ENCODE results near the gene AP2B1.
A peak's percentile ranks its signal among the peaks of the same experiment; 100 is the strongest.
"Not testable (repeated sequence)": the region's sequence is repeated elsewhere in the genome, so short reads cannot be mapped to it uniquely, and the experiment has no call there.

AP2B1 gene

GRCh38 chr17:35587074-35587961 lies at the start of gene AP2B1:
Gene AP2B1, plus strand, starts transcription at chr17:35587322. Its CDS starts 6,709 bp downstream, at chr17:35594031.
- peak; percentile 86 for DNase-seq

GRCh38 chr17:35537601-35538141 lies 49.5 kb upstream of the AP2B1 start, which contains the start of gene SLFN12L:
Gene SLFN12L, minus strand, starts transcription at chr17:35537678. Its CDS starts 15,314 bp downstream, at chr17:35522364.
- no peak for DNase-seq

GRCh38 chr17:35539659-35540026 lies 47.5 kb upstream of the AP2B1 start:
- DNase-seq, result no peak

- DNase-seq, result no peak
Observed at GRCh38 chr17:35540589-35541404, 46.3 kb upstream of the AP2B1 start.

- no peak for DNase-seq
Observed at GRCh38 chr17:35541434-35541833, 45.7 kb upstream of the AP2B1 start.

GRCh38 chr17:35542990-35543389 lies 44.1 kb upstream of the AP2B1 start:
- DNase-seq, result no peak

GRCh38 chr17:35543856-35544255 lies 43.3 kb upstream of the AP2B1 start:
- no peak for DNase-seq

GRCh38 chr17:35545150-35545549 lies 42.0 kb upstream of the AP2B1 start:
- no peak for DNase-seq

- DNase-seq, result no peak
Observed at GRCh38 chr17:35546487-35546886, 40.6 kb upstream of the AP2B1 start.

GRCh38 chr17:35548208-35548810 lies 38.8 kb upstream of the AP2B1 start:
- no peak for DNase-seq

GRCh38 chr17:35548978-35549377 lies 38.1 kb upstream of the AP2B1 start:
- DNase-seq, result no peak

- no peak for DNase-seq
Observed at GRCh38 chr17:35553310-35553709, 33.8 kb upstream of the AP2B1 start.

GRCh38 chr17:35554668-35555067 lies 32.5 kb upstream of the AP2B1 start:
- DNase-seq, result no peak

- no peak for DNase-seq
Observed at GRCh38 chr17:35555691-35556090, 31.4 kb upstream of the AP2B1 start.

- no peak for DNase-seq
Observed at GRCh38 chr17:35557353-35557752, 29.8 kb upstream of the AP2B1 start.

GRCh38 chr17:35559495-35560210 lies 27.5 kb upstream of the AP2B1 start:
- no peak for DNase-seq

GRCh38 chr17:35560703-35561102 lies 26.4 kb upstream of the AP2B1 start, which contains the start of gene SLFN14:
Gene SLFN14, minus strand, starts transcription at chr17:35560819. Its CDS starts 2,757 bp downstream, at chr17:35558062.
- no peak for DNase-seq

GRCh38 chr17:35563181-35563580 lies 23.9 kb upstream of the AP2B1 start:
- DNase-seq, result not testable (repeated sequence)

GRCh38 chr17:35566968-35567367 lies 20.2 kb upstream of the AP2B1 start:
- no peak for DNase-seq

GRCh38 chr17:35568561-35568960 lies 18.6 kb upstream of the AP2B1 start:
- DNase-seq, result no peak

GRCh38 chr17:35569405-35569804 lies 17.7 kb upstream of the AP2B1 start:
- DNase-seq, result no peak

- DNase-seq, result no peak
Observed at GRCh38 chr17:35575759-35576158, 11.4 kb upstream of the AP2B1 start.

Measured in NCI-H1105 (cell line).